Tibial nerve (tissue), 4 donors: ENCODE measurements around the gene RFPL2.

Source experiments
- EP300 ChIP-seq, 2 donors: sonication (generic); formaldehyde crosslinking; IDR thresholded peaks; one replicate each; pipeline ENCODE4 v1.6.1; 2017; ENCODE audit warnings: antibody characterized with exemption in 2 of 2, mild to moderate bottlenecking in 1 of 2
- POLR2A ChIP-seq, 2 donors: fragments of 450-650 bp; IDR thresholded peaks; one replicate each; pipeline ENCODE4 v1.6.1; 2017; ENCODE audit warnings: antibody characterized with exemption in 2 of 2, mild to moderate bottlenecking in 2 of 2, moderate library complexity in 2 of 2
- TF ChIP-seq, protein P1 (sequence below), 5 experiments: fragments of 200-600 bp in 3 of 5; fragments of 450-650 bp in 2 of 5; sonication (generic) in 3 of 5; IDR thresholded peaks; one replicate each; pipeline ENCODE4 v1.5.1; 2016 to 2019; ENCODE audit warnings: antibody characterized with exemption in 5 of 5, mild to moderate bottlenecking in 3 of 5, moderate library complexity in 2 of 5

DNA sequence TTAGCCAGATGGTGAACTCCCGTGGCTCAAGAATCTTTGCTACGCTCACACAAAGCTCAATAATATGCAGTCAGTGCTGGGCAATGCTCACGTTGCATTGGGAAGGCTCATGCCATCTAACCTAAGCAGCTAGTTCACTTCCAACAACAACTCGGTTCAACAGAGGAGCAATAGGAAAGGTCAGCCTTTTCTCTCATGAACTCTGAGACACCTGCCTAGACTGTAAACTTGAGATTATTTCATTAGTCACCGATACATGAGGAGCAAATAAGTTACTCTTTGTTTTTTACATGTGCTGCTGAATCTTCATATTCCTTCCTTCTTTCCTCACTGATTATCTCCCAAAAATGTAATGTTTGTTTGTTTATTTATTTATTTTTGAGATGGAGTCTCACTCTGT lies 41.3 kb upstream of the RFPL2 start:
- TF ChIP-seq, protein P1, sequence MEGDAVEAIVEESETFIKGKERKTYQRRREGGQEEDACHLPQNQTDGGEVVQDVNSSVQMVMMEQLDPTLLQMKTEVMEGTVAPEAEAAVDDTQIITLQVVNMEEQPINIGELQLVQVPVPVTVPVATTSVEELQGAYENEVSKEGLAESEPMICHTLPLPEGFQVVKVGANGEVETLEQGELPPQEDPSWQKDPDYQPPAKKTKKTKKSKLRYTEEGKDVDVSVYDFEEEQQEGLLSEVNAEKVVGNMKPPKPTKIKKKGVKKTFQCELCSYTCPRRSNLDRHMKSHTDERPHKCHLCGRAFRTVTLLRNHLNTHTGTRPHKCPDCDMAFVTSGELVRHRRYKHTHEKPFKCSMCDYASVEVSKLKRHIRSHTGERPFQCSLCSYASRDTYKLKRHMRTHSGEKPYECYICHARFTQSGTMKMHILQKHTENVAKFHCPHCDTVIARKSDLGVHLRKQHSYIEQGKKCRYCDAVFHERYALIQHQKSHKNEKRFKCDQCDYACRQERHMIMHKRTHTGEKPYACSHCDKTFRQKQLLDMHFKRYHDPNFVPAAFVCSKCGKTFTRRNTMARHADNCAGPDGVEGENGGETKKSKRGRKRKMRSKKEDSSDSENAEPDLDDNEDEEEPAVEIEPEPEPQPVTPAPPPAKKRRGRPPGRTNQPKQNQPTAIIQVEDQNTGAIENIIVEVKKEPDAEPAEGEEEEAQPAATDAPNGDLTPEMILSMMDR (IDR thresholded peaks at IDR 0.05): no peak
- no peak for TF ChIP-seq POLR2A (IDR thresholded peaks at IDR 0.05)
- TF ChIP-seq EP300 (IDR thresholded peaks at IDR 0.05): no peak
